GM18907 (cell line): Measurements from ENCODE around the gene ARAP3.
"Not testable (repeated sequence)": the region's sequence is repeated elsewhere in the genome, so short reads cannot be mapped to it uniquely, and the experiment has no call there.

ENCODE experiments used
- ATAC-seq: cut with Tn5 transposase; IDR thresholded peaks from one replicate; pipeline ENCODE4 v1.9.1; 2021; ENCODE audit warnings: mild to moderate bottlenecking, moderate library complexity; ENCODE audit not compliant: unreplicated experiment

The ARAP3 gene, protein sequence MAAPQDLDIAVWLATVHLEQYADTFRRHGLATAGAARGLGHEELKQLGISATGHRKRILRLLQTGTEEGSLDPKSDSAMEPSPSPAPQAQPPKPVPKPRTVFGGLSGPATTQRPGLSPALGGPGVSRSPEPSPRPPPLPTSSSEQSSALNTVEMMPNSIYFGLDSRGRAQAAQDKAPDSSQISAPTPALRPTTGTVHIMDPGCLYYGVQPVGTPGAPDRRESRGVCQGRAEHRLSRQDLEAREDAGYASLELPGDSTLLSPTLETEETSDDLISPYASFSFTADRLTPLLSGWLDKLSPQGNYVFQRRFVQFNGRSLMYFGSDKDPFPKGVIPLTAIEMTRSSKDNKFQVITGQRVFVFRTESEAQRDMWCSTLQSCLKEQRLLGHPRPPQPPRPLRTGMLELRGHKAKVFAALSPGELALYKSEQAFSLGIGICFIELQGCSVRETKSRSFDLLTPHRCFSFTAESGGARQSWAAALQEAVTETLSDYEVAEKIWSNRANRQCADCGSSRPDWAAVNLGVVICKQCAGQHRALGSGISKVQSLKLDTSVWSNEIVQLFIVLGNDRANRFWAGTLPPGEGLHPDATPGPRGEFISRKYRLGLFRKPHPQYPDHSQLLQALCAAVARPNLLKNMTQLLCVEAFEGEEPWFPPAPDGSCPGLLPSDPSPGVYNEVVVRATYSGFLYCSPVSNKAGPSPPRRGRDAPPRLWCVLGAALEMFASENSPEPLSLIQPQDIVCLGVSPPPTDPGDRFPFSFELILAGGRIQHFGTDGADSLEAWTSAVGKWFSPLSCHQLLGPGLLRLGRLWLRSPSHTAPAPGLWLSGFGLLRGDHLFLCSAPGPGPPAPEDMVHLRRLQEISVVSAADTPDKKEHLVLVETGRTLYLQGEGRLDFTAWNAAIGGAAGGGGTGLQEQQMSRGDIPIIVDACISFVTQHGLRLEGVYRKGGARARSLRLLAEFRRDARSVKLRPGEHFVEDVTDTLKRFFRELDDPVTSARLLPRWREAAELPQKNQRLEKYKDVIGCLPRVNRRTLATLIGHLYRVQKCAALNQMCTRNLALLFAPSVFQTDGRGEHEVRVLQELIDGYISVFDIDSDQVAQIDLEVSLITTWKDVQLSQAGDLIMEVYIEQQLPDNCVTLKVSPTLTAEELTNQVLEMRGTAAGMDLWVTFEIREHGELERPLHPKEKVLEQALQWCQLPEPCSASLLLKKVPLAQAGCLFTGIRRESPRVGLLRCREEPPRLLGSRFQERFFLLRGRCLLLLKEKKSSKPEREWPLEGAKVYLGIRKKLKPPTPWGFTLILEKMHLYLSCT (N-terminal part only)

GRCh38 chr5:141681695-141682641, at the start of gene ARAP3:
ARAP3 (minus strand) TSS chr5:141682230; CDS start chr5:141680486, 1,744 bp downstream.
- no peak for ATAC-seq

GRCh38 chr5:141729387-141730006, 47.5 kb upstream of the ARAP3 start:
- no peak for ATAC-seq

- no peak for ATAC-seq
These were observed 43.9 kb upstream of the ARAP3 start for GRCh38 chr5:141725891-141726290.

- not testable (repeated sequence) for ATAC-seq
These were observed 43.1 kb upstream of the ARAP3 start for GRCh38 chr5:141725174-141725573.

DNA sequence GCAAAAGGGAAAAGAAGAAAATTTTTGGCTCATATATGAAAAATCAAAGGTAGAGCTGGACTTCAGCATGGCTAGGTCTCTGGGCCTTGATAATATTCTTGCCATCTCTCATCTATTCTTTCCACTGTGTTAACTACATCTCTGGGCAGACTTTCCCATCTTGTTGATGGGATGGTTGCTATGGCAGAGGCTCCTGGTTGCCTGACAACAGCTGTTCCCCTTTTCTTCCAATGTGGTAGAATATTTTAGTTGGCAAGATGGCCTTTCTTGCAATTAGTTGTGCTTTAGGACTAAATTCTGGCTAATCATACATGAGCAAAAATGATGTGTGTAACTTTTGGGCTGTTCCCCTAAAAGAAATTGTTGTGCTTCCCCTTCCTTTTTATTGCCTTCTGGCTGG, 40.2 kb upstream of the ARAP3 start:
- no peak for ATAC-seq

DNA sequence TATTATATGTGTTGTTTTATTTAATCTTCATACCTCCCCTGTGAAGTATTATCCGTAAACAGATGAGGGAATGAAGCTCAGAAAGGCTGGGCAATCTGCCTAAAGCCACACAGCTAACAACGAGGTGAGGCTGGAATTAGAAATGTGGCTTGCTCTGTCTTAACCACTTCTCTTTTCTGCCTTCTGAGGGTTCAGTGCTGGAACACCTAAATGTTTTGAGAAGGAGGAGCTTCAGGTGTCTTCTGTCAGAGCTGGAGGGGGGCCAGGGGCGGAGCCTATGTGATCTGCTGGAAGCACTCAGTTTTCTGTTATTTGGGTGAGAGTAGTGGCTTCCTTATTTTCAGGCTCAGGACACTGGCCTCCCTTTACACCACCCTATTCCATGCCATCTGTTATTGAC, 35.0 kb upstream of the ARAP3 start:
- ATAC-seq: no peak

- no peak for ATAC-seq
These were observed 34.4 kb upstream of the ARAP3 start for GRCh38 chr5:141716468-141716867.

GRCh38 chr5:141716009-141716408, 34.0 kb upstream of the ARAP3 start:
- no peak for ATAC-seq

GRCh38 chr5:141715346-141715905, 33.4 kb upstream of the ARAP3 start:
- ATAC-seq: no peak

DNA sequence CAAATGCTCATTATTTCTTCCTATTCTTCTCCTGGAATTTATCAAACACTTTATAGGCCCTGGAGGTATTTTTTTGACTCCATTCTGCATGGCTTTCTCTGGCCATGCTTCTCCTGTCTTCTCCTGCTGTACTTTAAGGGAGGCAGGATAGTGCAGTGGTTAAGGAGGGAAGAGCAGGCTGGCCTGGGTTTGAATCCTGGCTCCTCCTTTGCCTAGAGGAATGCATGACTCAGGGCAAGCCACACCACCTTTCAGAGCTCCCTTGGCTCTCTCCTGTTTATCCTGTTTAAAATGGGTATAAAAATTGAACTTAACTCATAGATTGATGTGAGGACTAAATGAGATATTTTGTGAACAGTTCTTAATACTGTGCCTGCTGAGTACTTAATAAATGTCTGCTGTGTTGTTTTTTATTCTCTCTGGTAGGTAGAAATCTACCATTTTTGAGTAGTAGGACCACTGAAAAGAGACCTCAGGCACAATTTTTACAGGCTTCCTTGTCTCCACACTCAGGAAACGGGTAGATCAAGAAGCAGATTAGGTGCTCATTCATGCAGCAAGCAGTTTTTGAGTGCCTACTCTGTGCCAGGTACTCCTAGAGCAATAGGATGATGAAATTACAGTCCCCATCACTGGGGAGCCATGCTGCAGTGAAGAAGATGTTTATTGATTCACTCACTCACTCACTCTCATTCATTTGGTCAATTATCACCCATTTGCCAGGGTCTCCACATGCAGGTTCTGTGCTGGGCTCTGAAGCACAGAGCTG, 32.7 kb upstream of the ARAP3 start:
- ATAC-seq: no peak

DNA sequence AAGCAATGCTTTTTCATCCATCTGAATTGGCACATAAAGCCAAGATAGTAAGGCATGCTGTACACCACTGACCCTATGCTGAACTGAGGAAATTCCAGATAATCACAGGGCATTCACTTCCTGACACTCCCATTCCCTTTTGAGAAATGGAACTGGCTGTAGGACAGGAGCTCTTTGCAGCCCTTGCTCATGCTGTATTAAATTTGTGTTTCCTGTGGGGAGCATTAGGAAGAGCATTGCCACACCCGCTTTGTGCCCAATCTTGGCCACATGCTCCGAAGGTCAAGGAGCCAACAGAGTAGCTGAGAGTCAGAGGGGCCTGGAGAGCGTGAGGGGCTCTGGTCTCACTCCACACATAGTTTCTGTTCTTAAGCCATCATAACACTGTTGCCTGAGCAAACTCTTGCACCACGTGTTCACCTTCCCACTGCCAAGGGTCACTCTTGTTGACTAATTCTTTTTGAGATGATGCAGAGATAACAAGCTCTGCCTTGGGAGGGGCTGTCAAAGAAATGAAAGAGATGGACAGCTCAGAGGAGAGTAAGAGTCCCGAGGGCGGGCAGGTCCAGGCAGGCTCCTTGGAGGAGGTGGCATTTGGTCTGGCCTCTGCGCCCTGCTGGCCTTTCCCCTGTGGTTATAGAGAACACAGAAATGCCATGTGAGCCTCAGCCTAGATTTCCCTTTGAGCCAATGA, 31.7 kb upstream of the ARAP3 start:
- no peak for ATAC-seq

DNA sequence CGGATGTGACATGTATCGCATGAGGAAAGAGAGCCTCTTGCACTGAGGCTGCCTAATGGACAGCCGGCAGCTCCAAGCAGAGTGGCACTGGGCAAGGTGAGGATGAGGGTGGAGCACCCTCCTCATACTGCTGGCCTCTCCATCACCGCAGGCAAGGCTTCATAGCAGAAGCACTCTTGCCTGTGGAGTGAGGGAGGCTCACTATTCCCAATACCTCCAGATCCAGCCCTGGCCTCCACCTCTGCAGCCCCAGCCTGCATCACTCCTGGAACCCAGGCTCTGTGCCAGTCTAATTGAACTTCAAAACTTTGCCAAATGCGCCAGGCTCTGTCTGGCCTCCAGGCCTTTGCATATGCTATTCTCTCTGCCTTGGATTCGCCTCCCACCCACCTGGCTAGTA, 29.7 kb upstream of the ARAP3 start:
- ATAC-seq: no peak

GRCh38 chr5:141709699-141710267, 27.8 kb upstream of the ARAP3 start:
- ATAC-seq: no peak

DNA sequence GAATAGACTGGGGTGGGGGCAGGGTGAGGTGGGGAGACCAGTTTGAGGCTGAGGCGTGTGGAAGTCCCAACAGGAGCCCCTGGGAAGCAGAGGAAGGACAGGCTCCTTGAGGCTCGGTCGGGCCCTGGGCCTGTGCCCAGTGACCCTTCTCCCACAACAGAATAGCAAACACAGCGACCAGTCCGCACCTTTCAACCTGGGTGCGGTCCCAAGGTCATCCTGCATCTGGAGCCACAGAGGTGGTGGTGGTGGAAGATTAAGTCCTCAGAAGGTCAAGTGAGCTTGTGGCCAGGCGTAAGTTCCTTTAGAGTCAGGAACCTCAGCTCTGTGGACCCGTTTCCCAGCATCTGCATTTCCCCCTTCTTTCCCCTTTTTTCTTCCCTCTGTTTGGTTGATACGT, 26.0 kb upstream of the ARAP3 start:
- no peak for ATAC-seq

- ATAC-seq: no peak
These were observed 25.5 kb upstream of the ARAP3 start for GRCh38 chr5:141707510-141707909.

GRCh38 chr5:141706121-141706520, 24.1 kb upstream of the ARAP3 start:
- ATAC-seq: no peak

- ATAC-seq: no peak
These were observed 23.4 kb upstream of the ARAP3 start for GRCh38 chr5:141705469-141705868.
